Measurements from ENCODE around the gene MCF2L.

DNA sequence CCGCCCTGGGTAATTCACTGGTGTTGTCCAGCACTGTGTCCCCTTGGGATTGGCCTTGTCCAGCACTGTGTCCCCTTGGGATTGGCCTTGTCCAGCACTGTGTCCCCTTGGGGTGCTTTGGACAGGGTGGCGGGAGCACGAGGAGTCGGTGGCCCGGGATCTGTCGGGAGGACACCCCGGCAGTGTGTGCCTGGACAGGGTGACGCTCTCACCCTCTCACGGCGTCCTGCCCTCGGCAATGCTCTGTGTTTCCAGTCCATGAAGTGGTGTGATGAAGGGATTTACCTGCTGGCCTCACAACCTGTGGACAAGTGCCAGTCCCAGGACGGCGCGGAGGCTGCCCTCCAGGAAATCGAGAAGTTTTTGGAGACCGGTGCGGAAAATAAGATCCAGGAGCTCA is 106.7 kb downstream of the MCF2L start:
- TF ChIP-seq POLR2AphosphoS5 (IDR thresholded peaks at IDR 0.05; ENCODE audit: low read depth) = no peak
- no peak for TF ChIP-seq EZH2 (IDR thresholded peaks at IDR 0.05; ENCODE audit: low read depth, unreplicated experiment)
- TF ChIP-seq, protein P1, sequence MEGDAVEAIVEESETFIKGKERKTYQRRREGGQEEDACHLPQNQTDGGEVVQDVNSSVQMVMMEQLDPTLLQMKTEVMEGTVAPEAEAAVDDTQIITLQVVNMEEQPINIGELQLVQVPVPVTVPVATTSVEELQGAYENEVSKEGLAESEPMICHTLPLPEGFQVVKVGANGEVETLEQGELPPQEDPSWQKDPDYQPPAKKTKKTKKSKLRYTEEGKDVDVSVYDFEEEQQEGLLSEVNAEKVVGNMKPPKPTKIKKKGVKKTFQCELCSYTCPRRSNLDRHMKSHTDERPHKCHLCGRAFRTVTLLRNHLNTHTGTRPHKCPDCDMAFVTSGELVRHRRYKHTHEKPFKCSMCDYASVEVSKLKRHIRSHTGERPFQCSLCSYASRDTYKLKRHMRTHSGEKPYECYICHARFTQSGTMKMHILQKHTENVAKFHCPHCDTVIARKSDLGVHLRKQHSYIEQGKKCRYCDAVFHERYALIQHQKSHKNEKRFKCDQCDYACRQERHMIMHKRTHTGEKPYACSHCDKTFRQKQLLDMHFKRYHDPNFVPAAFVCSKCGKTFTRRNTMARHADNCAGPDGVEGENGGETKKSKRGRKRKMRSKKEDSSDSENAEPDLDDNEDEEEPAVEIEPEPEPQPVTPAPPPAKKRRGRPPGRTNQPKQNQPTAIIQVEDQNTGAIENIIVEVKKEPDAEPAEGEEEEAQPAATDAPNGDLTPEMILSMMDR (conservative IDR thresholded peaks at IDR 0.05; ENCODE audit: low read depth in 2 of 2) = no peak
- TF ChIP-seq, protein P2, sequence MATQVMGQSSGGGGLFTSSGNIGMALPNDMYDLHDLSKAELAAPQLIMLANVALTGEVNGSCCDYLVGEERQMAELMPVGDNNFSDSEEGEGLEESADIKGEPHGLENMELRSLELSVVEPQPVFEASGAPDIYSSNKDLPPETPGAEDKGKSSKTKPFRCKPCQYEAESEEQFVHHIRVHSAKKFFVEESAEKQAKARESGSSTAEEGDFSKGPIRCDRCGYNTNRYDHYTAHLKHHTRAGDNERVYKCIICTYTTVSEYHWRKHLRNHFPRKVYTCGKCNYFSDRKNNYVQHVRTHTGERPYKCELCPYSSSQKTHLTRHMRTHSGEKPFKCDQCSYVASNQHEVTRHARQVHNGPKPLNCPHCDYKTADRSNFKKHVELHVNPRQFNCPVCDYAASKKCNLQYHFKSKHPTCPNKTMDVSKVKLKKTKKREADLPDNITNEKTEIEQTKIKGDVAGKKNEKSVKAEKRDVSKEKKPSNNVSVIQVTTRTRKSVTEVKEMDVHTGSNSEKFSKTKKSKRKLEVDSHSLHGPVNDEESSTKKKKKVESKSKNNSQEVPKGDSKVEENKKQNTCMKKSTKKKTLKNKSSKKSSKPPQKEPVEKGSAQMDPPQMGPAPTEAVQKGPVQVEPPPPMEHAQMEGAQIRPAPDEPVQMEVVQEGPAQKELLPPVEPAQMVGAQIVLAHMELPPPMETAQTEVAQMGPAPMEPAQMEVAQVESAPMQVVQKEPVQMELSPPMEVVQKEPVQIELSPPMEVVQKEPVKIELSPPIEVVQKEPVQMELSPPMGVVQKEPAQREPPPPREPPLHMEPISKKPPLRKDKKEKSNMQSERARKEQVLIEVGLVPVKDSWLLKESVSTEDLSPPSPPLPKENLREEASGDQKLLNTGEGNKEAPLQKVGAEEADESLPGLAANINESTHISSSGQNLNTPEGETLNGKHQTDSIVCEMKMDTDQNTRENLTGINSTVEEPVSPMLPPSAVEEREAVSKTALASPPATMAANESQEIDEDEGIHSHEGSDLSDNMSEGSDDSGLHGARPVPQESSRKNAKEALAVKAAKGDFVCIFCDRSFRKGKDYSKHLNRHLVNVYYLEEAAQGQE (IDR thresholded peaks at IDR 0.05; ENCODE audit: unreplicated experiment) = no peak
- no peak for TF ChIP-seq CREB1 (CRISPR knock-in tag; IDR thresholded peaks at IDR 0.05; ENCODE audit: low read depth)
